SU-DHL-6 (cell line): ENCODE data around the gene ZBTB17.

Source experiments
- CTCF ChIP-seq: fragments of 200-600 bp; sonication (generic); IDR thresholded peaks from one replicate; pipeline ENCODE4 v1.5.1; 2017; ENCODE audit warnings: antibody characterized with exemption, mild to moderate bottlenecking, low read length, moderate library complexity; ENCODE audit not compliant: insufficient read depth, poor library complexity, severe bottlenecking
- EZH2phosphoT487 ChIP-seq: fragments of 200-600 bp; sonication (generic), shearing (Covaris generic); conservative IDR thresholded peaks from 2 replicates; pipeline ENCODE4 v1.6.1; 2018; ENCODE audit warnings: mild to moderate bottlenecking, antibody characterized with exemption, low read length, moderate library complexity, mixed read lengths

GRCh38 chr1:15938628-15939161 lies 37.2 kb downstream of the ZBTB17 start:
- no peak for TF ChIP-seq CTCF
- TF ChIP-seq EZH2phosphoT487, result no peak
